Right atrium auricular region (tissue), 2 donors: ENCODE results near the gene ANKDD1B. TPM values are rescaled to one million over a fixed set of nuclear protein-coding genes. Genes with fewer than 3 reads are reported as not detected.

Source experiments
- DNase-seq: peaks from one replicate; pipeline ENCODE4 v3.0.0-alpha.2; 2019; ENCODE audit warnings: low spot score
- H3K27ac ChIP-seq, 2 donors: fragments of 200-600 bp; sonication (generic); 1 replicate in 1 of 2; 2 replicates in 1 of 2; pipeline ENCODE4 v1.5.1; 2016 to 2019
- H3K27me3 ChIP-seq, 2 donors: fragments of 200-600 bp; sonication (generic); one replicate each; pipeline versions ENCODE4 v1.5.1 to v1.6.0; 2017 to 2019
- H3K36me3 ChIP-seq: fragments of 200-600 bp; sonication (generic); one replicate; pipeline ENCODE4 v1.5.1; 2016
- H3K4me1 ChIP-seq, 2 donors: fragments of 200-600 bp; sonication (generic); one replicate each; pipeline versions ENCODE4 v1.5.1 to v1.6.0; 2017 to 2019
- H3K4me3 ChIP-seq, 2 donors: fragments of 200-600 bp; sonication (generic); 1 replicate in 1 of 2; 2 replicates in 1 of 2; pipeline ENCODE4 v1.5.1; 2017 to 2019; ENCODE audit warnings: mild to moderate bottlenecking in 1 of 2, moderate library complexity in 1 of 2
- H3K9me3 ChIP-seq, 2 donors: fragments of 200-600 bp; sonication (generic); one replicate each; pipeline ENCODE4 v1.5.1; 2019
- CTCF ChIP-seq, 2 donors: fragments of 200-600 bp; sonication (generic); IDR thresholded peaks; one replicate each; pipeline ENCODE4 v1.5.1; 2019; ENCODE audit warnings: antibody characterized with exemption in 2 of 2
- total RNA-seq, 2 donors: library from RNA; depleted of rRNA; stranded (reverse); fragments of >200 nt; gene quantifications; one replicate each; pipeline ENCODE4 v1.1.0, GENCODE V29; 2016

The ANKDD1B gene
- total RNA-seq, 2 donors from 2014 or later, result not detected

GRCh38 chr5:75639535-75640311 lies 28.5 kb downstream of the ANKDD1B start:
- DNase-seq, result no peak
- no peak for TF ChIP-seq CTCF (IDR thresholded peaks at IDR 0.05)
- Histone ChIP-seq H3K36me3 (no peaks in the 10 kb centered on the region), H3K4me3 (no peak overlapping the region), H3K9me3 (peaks cover 0 to 9% of the 10 kb centered on the region in 2 donors), H3K27me3 (no peaks in the 10 kb centered on the region), H3K4me1 (no peaks in the 10 kb centered on the region), H3K27ac (no peak overlapping the region)

GRCh38 chr5:75640395-75640794 lies 29.1 kb downstream of the ANKDD1B start:
- H3K27me3 ChIP-seq, result no peaks in the 10 kb centered on the region
- TF ChIP-seq CTCF (IDR thresholded peaks at IDR 0.05), result no peak
- H3K36me3 ChIP-seq, result no peaks in the 10 kb centered on the region
- H3K4me3 ChIP-seq, result no peak overlapping the region
- H3K4me1 ChIP-seq, result no peaks in the 10 kb centered on the region
- no peak overlapping the region for H3K27ac ChIP-seq
- DNase-seq, result no peak
- peaks cover 0 to 9% of the 10 kb centered on the region in 2 donors for H3K9me3 ChIP-seq

- no peak for TF ChIP-seq CTCF (IDR thresholded peaks at IDR 0.05)
- H3K27ac ChIP-seq, result no peak overlapping the region
- no peak overlapping the region for H3K4me3 ChIP-seq
- H3K9me3 ChIP-seq, result peaks cover 0 to 9% of the 10 kb centered on the region in 2 donors
- H3K36me3 ChIP-seq, result no peaks in the 10 kb centered on the region
- H3K4me1 ChIP-seq, result no peaks in the 10 kb centered on the region
- DNase-seq, result no peak
- H3K27me3 ChIP-seq, result no peaks in the 10 kb centered on the region
Measured at GRCh38 chr5:75640826-75641225, 29.6 kb downstream of the ANKDD1B start.

- H3K9me3 ChIP-seq, result no peaks in the 10 kb centered on the region
- TF ChIP-seq CTCF (IDR thresholded peaks at IDR 0.05), result no peak
- no peaks in the 10 kb centered on the region for H3K27me3 ChIP-seq
Measured at GRCh38 chr5:75648712-75649111, 37.5 kb downstream of the ANKDD1B start.

GRCh38 chr5:75651575-75652238 lies 40.5 kb downstream of the ANKDD1B start:
- H3K9me3 ChIP-seq, result no peaks in the 10 kb centered on the region
- no peaks in the 10 kb centered on the region for H3K36me3 ChIP-seq
- no peak overlapping the region for H3K4me3 ChIP-seq
- no peak for DNase-seq
- H3K4me1 ChIP-seq, result peaks cover 0 to 4% of the 10 kb centered on the region in 2 donors
- no peaks in the 10 kb centered on the region for H3K27me3 ChIP-seq
- H3K27ac ChIP-seq, result no peak overlapping the region
- TF ChIP-seq CTCF (IDR thresholded peaks at IDR 0.05), result no peak

More at GRCh38 chr5:75648712-75649111, 37.5 kb downstream of the ANKDD1B start:
- Histone ChIP-seq H3K4me3 (no peak overlapping the region), H3K36me3 (no peaks in the 10 kb centered on the region), H3K27ac (no peak overlapping the region), H3K4me1 (no peaks in the 10 kb centered on the region)
- DNase-seq, result no peak
